HG03039 (cell line): Measurements from ENCODE around the gene KRTAP26-1.

Source experiments
- ATAC-seq: cut with Tn5 transposase; IDR thresholded peaks from one replicate; pipeline ENCODE4 v1.9.1; 2021; ENCODE audit warnings: mild to moderate bottlenecking, moderate library complexity; ENCODE audit not compliant: unreplicated experiment

The KRTAP26-1 gene

GRCh38 chr21:30271611-30272010 lies 48.5 kb downstream of the KRTAP26-1 start:
- no peak for ATAC-seq

- ATAC-seq = no peak
These were observed 49.0 kb downstream of the KRTAP26-1 start for GRCh38 chr21:30271156-30271555.

- no peak for ATAC-seq
These were observed 50.1 kb downstream of the KRTAP26-1 start for GRCh38 chr21:30269803-30270530.
